NCI-H82 treated with DMSO at 0.1 percent for 48 hours (cell line): ENCODE data around the gene SMARCC1.

Experiments used
- DNase-seq: peaks from one replicate; lab custom pipeline; 2025; ENCODE audit not compliant: unreplicated experiment; lab: John Stamatoyannopoulos, UW

Gene SMARCC1

GRCh38 chr3:47565734-47566550, 215.8 kb downstream of the SMARCC1 start:
- no peak for DNase-seq

- no peak for DNase-seq
These were observed 225.3 kb downstream of the SMARCC1 start for GRCh38 chr3:47556351-47556750.

- DNase-seq: no peak
These were observed 227.4 kb downstream of the SMARCC1 start for GRCh38 chr3:47554335-47554734.

- DNase-seq: no peak
These were observed 228.3 kb downstream of the SMARCC1 start for GRCh38 chr3:47553407-47553806.

GRCh38 chr3:47542471-47543173, 239.1 kb downstream of the SMARCC1 start:
- DNase-seq: no peak

- no peak for DNase-seq
These were observed 240.0 kb downstream of the SMARCC1 start for GRCh38 chr3:47541583-47542108.

- DNase-seq: no peak
These were observed 241.4 kb downstream of the SMARCC1 start for GRCh38 chr3:47540281-47540680.

GRCh38 chr3:47536967-47537366, 244.7 kb downstream of the SMARCC1 start:
- no peak for DNase-seq

- DNase-seq: peak; percentile 58
These were observed 245.3 kb downstream of the SMARCC1 start for GRCh38 chr3:47536221-47536891.
